A673 (cell line): ENCODE data around the gene EFCAB9. TPM values are rescaled to one million over a fixed set of nuclear protein-coding genes. Genes with fewer than 3 reads are reported as not detected.

ENCODE experiments used
- BruUV-seq: library from RNA; stranded (reverse); fragments of 400-500 nt; replicated peaks from 2 replicates; lab custom pipeline; 2021; lab: Mats Ljungman, UMichigan
- CTCF ChIA-PET: fragments of 300-600 bp; sonication (Branson Sonifier 250); formaldehyde crosslinking; loops from one replicate; lab custom pipeline; 2022; ENCODE audit warnings: antibody characterized with exemption; lab: Charles Lee
- POLR2A ChIA-PET: fragments of 300-600 bp; sonication (Branson Sonifier 250); formaldehyde crosslinking; loops from one replicate; lab custom pipeline; 2022; ENCODE audit warnings: antibody characterized with exemption; ENCODE audit not compliant: low non-redundant PET; lab: Charles Lee
- DNase-seq: peaks from one replicate; pipeline ENCODE4 v3.0.0-alpha.2; 2015; ENCODE audit warnings: low spot score
- H3K27ac ChIP-seq: fragments of 200-600 bp; sonication (generic); 2 replicates; pipeline ENCODE4 v1.5.1; 2016; ENCODE audit warnings: mixed run types, low read depth, mild to moderate bottlenecking, mixed read lengths, antibody characterized with exemption, low read length; ENCODE audit not compliant: poor library complexity, severe bottlenecking
- H3K27me3 ChIP-seq: fragments of 200-600 bp; sonication (generic); replicated peaks from 2 replicates; pipeline ENCODE4 v1.6.1; 2017; ENCODE audit warnings: mixed run types, low read depth, mild to moderate bottlenecking, mixed read lengths, antibody characterized with exemption, low read length; ENCODE audit not compliant: insufficient read depth, poor library complexity
- H3K36me3 ChIP-seq: fragments of 200-600 bp; sonication (generic); 2 replicates; pipeline ENCODE4 v1.6.1; 2016; ENCODE audit warnings: mixed run types, mild to moderate bottlenecking, mixed read lengths, antibody characterized with exemption, low read length; ENCODE audit not compliant: insufficient read depth, poor library complexity, severe bottlenecking
- H3K4me1 ChIP-seq: fragments of 200-600 bp; sonication (generic); 2 replicates; pipeline ENCODE4 v1.6.1; 2017; ENCODE audit warnings: mixed run types, mild to moderate bottlenecking, mixed read lengths, antibody characterized with exemption, low read length; ENCODE audit not compliant: insufficient read depth, poor library complexity, severe bottlenecking
- H3K4me3 ChIP-seq: fragments of 200-600 bp; sonication (generic); 2 replicates; pipeline ENCODE4 v1.5.1; 2016; ENCODE audit warnings: low read depth, mixed run types, mild to moderate bottlenecking, mixed read lengths, low read length; ENCODE audit not compliant: poor library complexity, severe bottlenecking
- H3K9me3 ChIP-seq: fragments of 200-600 bp; sonication (generic); 2 replicates; pipeline ENCODE4 v1.6.1; 2016; ENCODE audit warnings: mixed run types, low read depth, mild to moderate bottlenecking, mixed read lengths, antibody characterized with exemption, low read length; ENCODE audit not compliant: poor library complexity, severe bottlenecking
- EZH2 ChIP-seq: fragments of 200-600 bp; sonication (generic); IDR thresholded peaks from 2 replicates; pipeline ENCODE4 v1.6.1; 2017; ENCODE audit warnings: borderline replicate concordance, low read depth, mild to moderate bottlenecking, mixed read lengths, antibody characterized with exemption, low read length; ENCODE audit not compliant: poor library complexity, severe bottlenecking
- intact Hi-C: fragments of 100-400 bp; cut with micrococcal nuclease; formaldehyde crosslinking; loops from one replicate; pipeline ENCODE4 v1.10.0; 2022; ENCODE audit not compliant: unreplicated experiment
- total RNA-seq: library from RNA; stranded (reverse); gene quantifications from 2 replicates; pipeline ENCODE4 v1.2.3, GENCODE V29; 2021
- TF ChIP-seq, protein P1 (sequence below): fragments of 300-800, 200-600 bp; sonication (generic); conservative IDR thresholded peaks from 2 replicates; pipeline ENCODE4 v1.5.1; 2017; ENCODE audit warnings: low read depth, mild to moderate bottlenecking, antibody characterized with exemption, low read length, moderate library complexity, mixed read lengths

Gene EFCAB9
- total RNA-seq, 1 experiment from 2014 or later = not detected

DNA sequence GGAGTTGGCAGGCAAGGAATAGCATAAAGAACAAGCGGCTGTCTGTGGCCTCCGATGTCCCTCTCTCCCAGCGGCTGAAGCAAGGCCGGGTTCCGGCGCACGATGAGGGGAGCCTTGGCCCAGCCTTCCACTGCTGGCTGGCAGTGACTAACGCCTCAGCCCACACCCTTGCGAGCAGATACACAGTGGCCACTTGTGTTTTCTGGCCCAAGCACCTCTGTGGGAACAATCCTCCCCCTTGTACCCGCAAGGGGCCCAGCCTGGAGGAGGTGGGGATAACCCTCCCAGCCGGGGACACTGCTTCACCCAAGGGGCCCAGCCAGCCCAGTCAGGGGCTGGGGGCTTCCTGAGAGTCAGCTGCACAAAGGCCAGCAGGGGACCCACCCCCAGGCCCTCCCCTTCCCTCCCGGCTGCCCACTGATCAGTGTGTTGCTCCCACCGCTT, 29.2 kb upstream of the EFCAB9 start:
- Histone ChIP-seq H3K4me3 (no peak overlapping the region), H3K9me3 (no peaks in the 10 kb centered on the region), H3K4me1 (no peaks in the 10 kb centered on the region), H3K27me3 (no peaks in the 10 kb centered on the region), H3K36me3 (no peaks in the 10 kb centered on the region), H3K27ac (no peak overlapping the region)
- TF ChIP-seq, protein P1, sequence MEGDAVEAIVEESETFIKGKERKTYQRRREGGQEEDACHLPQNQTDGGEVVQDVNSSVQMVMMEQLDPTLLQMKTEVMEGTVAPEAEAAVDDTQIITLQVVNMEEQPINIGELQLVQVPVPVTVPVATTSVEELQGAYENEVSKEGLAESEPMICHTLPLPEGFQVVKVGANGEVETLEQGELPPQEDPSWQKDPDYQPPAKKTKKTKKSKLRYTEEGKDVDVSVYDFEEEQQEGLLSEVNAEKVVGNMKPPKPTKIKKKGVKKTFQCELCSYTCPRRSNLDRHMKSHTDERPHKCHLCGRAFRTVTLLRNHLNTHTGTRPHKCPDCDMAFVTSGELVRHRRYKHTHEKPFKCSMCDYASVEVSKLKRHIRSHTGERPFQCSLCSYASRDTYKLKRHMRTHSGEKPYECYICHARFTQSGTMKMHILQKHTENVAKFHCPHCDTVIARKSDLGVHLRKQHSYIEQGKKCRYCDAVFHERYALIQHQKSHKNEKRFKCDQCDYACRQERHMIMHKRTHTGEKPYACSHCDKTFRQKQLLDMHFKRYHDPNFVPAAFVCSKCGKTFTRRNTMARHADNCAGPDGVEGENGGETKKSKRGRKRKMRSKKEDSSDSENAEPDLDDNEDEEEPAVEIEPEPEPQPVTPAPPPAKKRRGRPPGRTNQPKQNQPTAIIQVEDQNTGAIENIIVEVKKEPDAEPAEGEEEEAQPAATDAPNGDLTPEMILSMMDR = no peak
- no peak for TF ChIP-seq EZH2
- CTCF ChIA-PET = no interaction called here
- no peak for DNase-seq
- POLR2A ChIA-PET = no interaction called here
- BruUV-seq = no TSS peak
- intact Hi-C loops = no loop called here

DNA sequence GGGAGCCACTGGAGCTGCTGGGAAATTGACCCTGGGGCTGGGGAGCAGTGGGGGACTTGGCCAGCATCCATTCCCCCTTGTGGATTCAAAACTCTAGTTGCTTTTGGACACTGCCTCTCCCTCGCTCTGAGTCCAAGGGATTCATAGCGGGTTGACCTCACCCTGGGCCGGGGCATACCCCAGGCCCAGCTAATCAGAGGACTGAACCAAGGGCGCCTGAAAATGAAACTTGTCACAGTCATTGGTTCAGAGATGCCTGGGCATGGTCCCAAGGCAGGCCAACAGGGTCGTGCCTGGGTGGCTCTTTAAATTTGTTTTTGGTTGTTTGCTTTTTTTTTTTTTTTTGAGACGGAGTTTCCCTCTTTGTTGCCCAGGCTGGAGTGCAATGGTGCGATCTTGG, 28.5 kb upstream of the EFCAB9 start:
- no peak overlapping the region for H3K27ac ChIP-seq
- H3K36me3 ChIP-seq = no peaks in the 10 kb centered on the region
- ChIA-PET POLR2A (no interaction called here), CTCF (no interaction called here)
- no peaks in the 10 kb centered on the region for H3K27me3 ChIP-seq
- no peaks in the 10 kb centered on the region for H3K4me1 ChIP-seq
- intact Hi-C loops = no loop called here
- H3K4me3 ChIP-seq = no peak overlapping the region
- BruUV-seq = no TSS peak
- no peak for DNase-seq
- TF ChIP-seq, protein P1 = no peak
- TF ChIP-seq EZH2 = no peak
- no peaks in the 10 kb centered on the region for H3K9me3 ChIP-seq

DNA sequence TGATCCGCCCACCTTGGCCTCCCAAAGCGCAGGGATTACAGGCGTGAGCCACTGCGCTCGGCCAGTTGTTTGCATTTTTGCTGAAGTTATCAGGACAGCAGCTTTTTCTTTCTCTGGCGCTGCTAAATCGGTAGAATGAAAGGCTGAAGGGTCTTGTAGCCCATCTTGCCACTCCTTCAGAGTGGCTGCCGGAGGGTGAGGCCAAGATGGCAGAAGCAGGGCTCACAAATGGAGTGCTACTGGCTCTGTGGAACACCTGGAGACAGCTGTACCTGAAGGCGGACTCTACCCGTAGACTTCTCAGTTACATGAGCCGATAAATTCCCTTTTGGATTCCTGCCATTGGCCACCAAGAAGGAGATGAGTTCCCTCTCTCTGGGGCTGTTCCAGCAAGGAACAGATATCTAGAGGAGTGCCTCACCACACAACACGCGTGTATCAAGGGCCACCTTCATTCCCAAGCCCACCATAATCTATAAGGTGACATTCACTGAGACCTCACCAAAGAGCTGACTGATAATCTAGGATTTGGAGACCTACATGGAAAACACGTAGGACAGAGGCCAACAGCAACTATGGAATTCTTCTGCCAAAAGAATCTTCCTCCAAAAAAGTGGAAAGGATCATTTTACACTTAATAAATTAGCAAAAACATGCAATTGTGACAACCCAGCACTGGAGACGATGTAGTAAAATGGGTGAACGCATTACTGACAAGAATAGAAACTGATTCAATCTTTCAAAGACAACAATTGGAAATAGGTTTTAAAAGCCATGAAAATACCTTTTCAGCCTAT, 27.7 kb upstream of the EFCAB9 start:
- CTCF ChIA-PET = no interaction called here
- no peaks in the 10 kb centered on the region for H3K27me3 ChIP-seq
- no peak for TF ChIP-seq EZH2
- TF ChIP-seq, protein P1 = no peak
- no peak overlapping the region for H3K4me3 ChIP-seq
- H3K36me3 ChIP-seq = no peaks in the 10 kb centered on the region
- no peak overlapping the region for H3K27ac ChIP-seq
- BruUV-seq = no TSS peak
- no peaks in the 10 kb centered on the region for H3K9me3 ChIP-seq
- DNase-seq = no peak
- POLR2A ChIA-PET = no interaction called here
- intact Hi-C loops = no loop called here
- H3K4me1 ChIP-seq = no peaks in the 10 kb centered on the region
